Loucy (cell line): ENCODE measurements around the gene TLN1.

Experiments used
- H2AFZ ChIP-seq: fragments of 200-600 bp; sonication (generic); 2 replicates; pipeline ENCODE4 v1.6.0; 2016; ENCODE audit warnings: antibody characterized with exemption, mild to moderate bottlenecking, low read length, moderate library complexity
- H3F3A ChIP-seq: fragments of 200-600 bp; 2 replicates; pipeline ENCODE4 v1.6.0; 2016; ENCODE audit warnings: antibody characterized with exemption, low read depth, mild to moderate bottlenecking
- H3K27me3 ChIP-seq: fragments of 200-600 bp; sonication (generic); 2 replicates; pipeline ENCODE4 v1.6.1; 2014; ENCODE audit warnings: low read length, mild to moderate bottlenecking; ENCODE audit not compliant: insufficient read depth, poor library complexity, severe bottlenecking
- H3K36me3 ChIP-seq: fragments of 200-600 bp; sonication (generic); 2 replicates; pipeline ENCODE4 v1.6.1; 2016; ENCODE audit warnings: low read length; ENCODE audit not compliant: insufficient read depth
- H3K4me1 ChIP-seq: fragments of 200-600 bp; sonication (generic); 2 replicates; pipeline ENCODE4 v1.5.1; 2014; ENCODE audit warnings: low read length, mild to moderate bottlenecking; ENCODE audit not compliant: insufficient read depth, poor library complexity, severe bottlenecking
- H3K4me2 ChIP-seq: fragments of 200-600 bp; sonication (generic); 2 replicates; pipeline ENCODE4 v1.6.0; 2014; ENCODE audit warnings: antibody characterized with exemption, low read length, low read depth, mild to moderate bottlenecking; ENCODE audit not compliant: poor library complexity, severe bottlenecking
- H3K4me3 ChIP-seq: fragments of 200-600 bp; sonication (generic); 2 replicates; pipeline ENCODE4 v1.5.1; 2014; ENCODE audit warnings: low read length, mild to moderate bottlenecking, mixed read lengths; ENCODE audit not compliant: poor library complexity, severe bottlenecking
- H3K79me2 ChIP-seq: fragments of 200-600 bp; sonication (generic); 2 replicates; pipeline ENCODE4 v1.6.1; 2014; ENCODE audit warnings: low read length; ENCODE audit not compliant: insufficient read depth
- H3K9ac ChIP-seq: fragments of 200-600 bp; sonication (generic); 2 replicates; pipeline ENCODE4 v1.6.0; 2014; ENCODE audit warnings: mild to moderate bottlenecking, low read depth, low read length, moderate library complexity; ENCODE audit not compliant: poor library complexity, severe bottlenecking
- H3K9me2 ChIP-seq: fragments of 200-600 bp; sonication (generic); replicated peaks from 2 replicates; pipeline ENCODE4 v1.6.1; 2016; ENCODE audit warnings: low read depth, low read length, mixed read lengths
- H3K9me3 ChIP-seq: fragments of 200-600 bp; sonication (generic); 2 replicates; pipeline ENCODE4 v1.6.1; 2014; ENCODE audit warnings: mild to moderate bottlenecking, antibody characterized with exemption, low read length, low read depth; ENCODE audit not compliant: insufficient read depth
- H4K20me1 ChIP-seq: fragments of 200-600 bp; sonication (generic); 2 replicates; pipeline ENCODE4 v1.6.0; 2014; ENCODE audit warnings: antibody characterized with exemption, low read length, mild to moderate bottlenecking; ENCODE audit not compliant: insufficient read depth, poor library complexity, severe bottlenecking
- EZH2phosphoT487 ChIP-seq: fragments of 200-600 bp; IDR thresholded peaks from 2 replicates; pipeline ENCODE4 v1.6.1; 2018; ENCODE audit warnings: antibody characterized with exemption, mild to moderate bottlenecking, moderate library complexity, borderline replicate concordance
- TF ChIP-seq, protein P1 (sequence below): fragments of 200-600 bp; sonication (generic); conservative IDR thresholded peaks from 2 replicates; pipeline ENCODE4 v1.5.1; 2014; ENCODE audit warnings: mild to moderate bottlenecking, antibody characterized with exemption, low read length

Gene TLN1

GRCh38 chr9:35674025-35674361 lies 58.0 kb downstream of the TLN1 start:
- Histone ChIP-seq H3K9me2 (no peaks in the 10 kb centered on the region), H3K79me2 (no peaks in the 10 kb centered on the region), H3K9me3 (no peaks in the 10 kb centered on the region), H3K27me3 (no peaks in the 10 kb centered on the region), H3K9ac (no peak overlapping the region), H4K20me1 (no peaks in the 10 kb centered on the region), H3F3A (no peaks in the 10 kb centered on the region), H2AFZ (no peak overlapping the region), H3K36me3 (no peaks in the 10 kb centered on the region), H3K4me3 (no peak overlapping the region), H3K4me2 (no peak overlapping the region), H3K4me1 (no peaks in the 10 kb centered on the region)
- TF ChIP-seq, protein P1, sequence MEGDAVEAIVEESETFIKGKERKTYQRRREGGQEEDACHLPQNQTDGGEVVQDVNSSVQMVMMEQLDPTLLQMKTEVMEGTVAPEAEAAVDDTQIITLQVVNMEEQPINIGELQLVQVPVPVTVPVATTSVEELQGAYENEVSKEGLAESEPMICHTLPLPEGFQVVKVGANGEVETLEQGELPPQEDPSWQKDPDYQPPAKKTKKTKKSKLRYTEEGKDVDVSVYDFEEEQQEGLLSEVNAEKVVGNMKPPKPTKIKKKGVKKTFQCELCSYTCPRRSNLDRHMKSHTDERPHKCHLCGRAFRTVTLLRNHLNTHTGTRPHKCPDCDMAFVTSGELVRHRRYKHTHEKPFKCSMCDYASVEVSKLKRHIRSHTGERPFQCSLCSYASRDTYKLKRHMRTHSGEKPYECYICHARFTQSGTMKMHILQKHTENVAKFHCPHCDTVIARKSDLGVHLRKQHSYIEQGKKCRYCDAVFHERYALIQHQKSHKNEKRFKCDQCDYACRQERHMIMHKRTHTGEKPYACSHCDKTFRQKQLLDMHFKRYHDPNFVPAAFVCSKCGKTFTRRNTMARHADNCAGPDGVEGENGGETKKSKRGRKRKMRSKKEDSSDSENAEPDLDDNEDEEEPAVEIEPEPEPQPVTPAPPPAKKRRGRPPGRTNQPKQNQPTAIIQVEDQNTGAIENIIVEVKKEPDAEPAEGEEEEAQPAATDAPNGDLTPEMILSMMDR = no peak
- TF ChIP-seq EZH2phosphoT487 = no peak

DNA sequence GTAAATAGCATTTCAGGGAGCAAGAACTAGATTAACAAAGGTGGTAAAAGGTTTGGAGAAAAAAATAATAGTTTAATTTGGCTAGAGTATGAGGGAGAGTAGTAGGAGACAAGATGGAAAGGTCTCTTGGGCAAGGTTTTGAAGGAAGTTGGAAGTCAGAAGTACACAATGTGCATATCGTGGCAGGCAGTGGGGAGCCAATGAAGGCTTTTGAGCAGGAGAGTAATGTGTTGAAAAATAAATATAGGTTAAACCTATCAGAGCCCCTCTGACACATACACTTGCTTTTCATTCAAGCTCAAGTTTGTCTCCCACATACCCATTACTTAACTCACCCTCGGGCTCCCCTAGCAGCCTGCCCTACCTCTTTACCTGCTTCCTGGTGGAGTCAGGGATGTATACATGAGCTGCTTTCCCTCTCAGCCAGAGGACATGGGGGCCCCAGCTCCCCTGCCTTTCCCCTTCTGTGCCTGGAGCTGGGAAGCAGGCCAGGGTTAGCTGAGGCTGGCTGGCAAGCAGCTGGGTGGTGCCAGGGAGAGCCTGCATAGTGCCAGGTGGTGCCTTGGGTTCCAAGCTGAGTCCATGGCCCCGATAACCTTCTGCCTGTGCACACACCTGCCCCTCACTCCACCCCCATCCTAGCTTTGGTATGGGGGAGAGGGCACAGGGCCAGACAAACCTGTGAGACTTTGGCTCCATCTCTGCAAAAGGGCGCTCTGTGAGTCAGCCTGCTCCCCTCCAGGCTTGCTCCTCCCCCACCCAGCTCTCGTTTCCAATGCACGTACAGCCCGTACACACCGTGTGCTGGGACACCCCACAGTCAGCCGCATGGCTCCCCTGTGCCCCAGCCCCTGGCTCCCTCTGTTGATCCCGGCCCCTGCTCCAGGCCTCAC lies 58.6 kb downstream of the TLN1 start, which contains the start of gene CA9:
Gene CA9, plus strand, starts transcription at position 797 of the 893 bp plus-strand sequence. Its CDS starts 32 bp downstream, at position 829.
- no peaks in the 10 kb centered on the region for H3K36me3 ChIP-seq
- H4K20me1 ChIP-seq = no peaks in the 10 kb centered on the region
- no peak within 1 kb of the TSS for H3K9ac ChIP-seq
- no peaks in the 10 kb centered on the region for H3K79me2 ChIP-seq
- no peak within 1 kb of the TSS for H3K4me2 ChIP-seq
- H3K4me3 ChIP-seq = no peak within 1 kb of the TSS
- no peaks in the 10 kb centered on the region for H3F3A ChIP-seq
- H3K9me2 ChIP-seq = no peaks in the 10 kb centered on the region
- H3K27me3 ChIP-seq = no peaks in the 10 kb centered on the region
- no peaks in the 10 kb centered on the region for H3K4me1 ChIP-seq
- no peak within 1 kb of the TSS for H2AFZ ChIP-seq
- TF ChIP-seq, protein P1 = no peak
- no peak for TF ChIP-seq EZH2phosphoT487
- no peaks in the 10 kb centered on the region for H3K9me3 ChIP-seq

- H3K27me3 ChIP-seq = no peaks in the 10 kb centered on the region
- H2AFZ ChIP-seq = no peak overlapping the region
- H3K4me3 ChIP-seq = no peak overlapping the region
- peaks cover 9% of the 10 kb centered on the region for H3K79me2 ChIP-seq
- no peak overlapping the region for H3K9ac ChIP-seq
- no peak for TF ChIP-seq EZH2phosphoT487
- TF ChIP-seq, protein P1 = no peak
- H3K9me3 ChIP-seq = no peaks in the 10 kb centered on the region
- no peak overlapping the region for H3K4me2 ChIP-seq
- 0 out of 2 replicates have a peak, but pooled peaks cover 1% of the 10 kb centered on the region for H3F3A ChIP-seq
- H3K4me1 ChIP-seq = peaks cover 7% of the 10 kb centered on the region
- H3K36me3 ChIP-seq = no peaks in the 10 kb centered on the region
- no peaks in the 10 kb centered on the region for H4K20me1 ChIP-seq
- no peaks in the 10 kb centered on the region for H3K9me2 ChIP-seq
Observed at GRCh38 chr9:35669331-35670145, 62.5 kb downstream of the TLN1 start.
